Stimulated activated CD4-positive, alpha-beta T cell treated with anti-CD3 and anti-CD28 coated beads, Interleukin-1b, Interleukin-23, amount 100 ng/mL, for 24 hours (primary cell): ENCODE results near the gene SEMA3A.

Experiments used
- DNase-seq, 4 experiments: peaks; one replicate each; pipeline ENCODE4 v3.0.0-alpha.2; 2020; ENCODE audit warnings: low read depth in 4 of 4, low spot score in 1 of 4

Gene SEMA3A

GRCh38 chr7:83937930-83938329, 256.7 kb downstream of the SEMA3A start:
- no peak for DNase-seq

DNA sequence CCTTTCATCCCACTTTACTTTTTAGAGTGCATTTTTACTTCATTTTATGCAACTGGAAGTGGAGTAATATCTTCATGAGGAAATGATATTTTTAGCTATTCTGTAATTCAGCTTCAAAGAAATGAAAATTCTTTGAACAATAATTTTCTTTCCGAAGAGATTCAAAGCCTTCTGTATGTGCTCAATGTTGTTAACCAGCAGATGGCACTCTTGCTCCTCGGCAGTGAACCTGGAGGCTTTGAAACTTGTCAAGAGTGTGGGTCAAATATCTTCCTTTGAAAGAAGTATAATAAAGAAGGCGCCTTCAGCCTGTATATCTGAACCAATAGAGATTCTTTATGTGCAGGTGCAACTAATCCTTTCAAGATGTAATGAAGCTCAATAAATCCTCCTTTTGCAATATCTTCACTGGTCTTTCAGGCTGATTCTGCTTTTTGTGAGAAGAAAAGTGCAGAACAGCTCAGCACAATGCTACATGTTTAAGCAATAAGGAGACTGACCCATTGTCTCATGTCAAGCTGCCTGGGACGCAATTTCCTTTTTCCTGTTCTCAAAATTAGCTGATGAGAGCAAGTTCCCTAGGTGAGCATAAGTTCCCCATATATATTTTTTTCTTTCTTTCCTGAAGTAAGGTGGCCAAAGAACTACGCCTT, 258.4 kb downstream of the SEMA3A start:
- peak in 3 of 4 experiments; percentile 11 to 23 (median 21) for DNase-seq

- DNase-seq, result no peak
Measured at GRCh38 chr7:83934118-83934734, 260.4 kb downstream of the SEMA3A start.

DNA sequence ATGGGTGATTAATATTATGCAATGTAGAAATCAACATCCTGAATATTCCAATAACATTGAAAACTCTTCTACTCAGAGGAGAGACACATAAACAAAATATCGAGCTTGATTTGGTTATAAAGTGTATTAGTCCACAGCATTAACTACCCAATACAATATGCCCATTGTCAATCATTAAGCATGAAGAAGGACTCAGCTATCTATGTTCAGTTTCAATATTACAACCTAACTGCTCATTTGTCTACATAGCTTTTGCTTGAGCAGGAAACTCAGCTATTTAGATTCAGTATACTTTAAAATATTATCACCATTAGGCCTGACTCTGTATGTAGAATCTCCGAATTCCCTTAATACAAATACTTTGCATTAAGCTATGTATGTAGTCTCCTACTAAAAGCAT, 262.6 kb downstream of the SEMA3A start:
- DNase-seq, result no peak

DNA sequence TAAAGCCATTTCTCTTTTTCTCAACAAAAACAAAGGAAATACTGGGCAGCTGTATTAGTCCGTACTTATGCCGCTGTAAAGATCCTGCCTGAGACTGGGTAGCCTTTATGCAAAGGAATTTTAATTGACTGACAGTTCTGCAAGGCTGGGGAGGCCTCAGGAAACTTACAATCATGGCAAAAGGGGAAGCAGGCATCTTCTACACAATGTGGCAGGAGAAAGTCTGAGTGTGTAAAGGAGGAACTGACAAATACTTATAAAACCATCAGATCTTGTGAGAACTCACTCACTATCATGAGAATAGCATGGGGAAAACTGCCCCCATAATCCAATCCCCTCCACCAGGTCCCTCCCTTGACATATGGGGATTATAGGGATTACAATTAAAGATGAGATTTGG, 264.3 kb downstream of the SEMA3A start:
- no peak for DNase-seq

GRCh38 chr7:83925860-83926259, 268.7 kb downstream of the SEMA3A start:
- DNase-seq, result no peak

GRCh38 chr7:83921941-83922607, 272.5 kb downstream of the SEMA3A start:
- no peak for DNase-seq

DNA sequence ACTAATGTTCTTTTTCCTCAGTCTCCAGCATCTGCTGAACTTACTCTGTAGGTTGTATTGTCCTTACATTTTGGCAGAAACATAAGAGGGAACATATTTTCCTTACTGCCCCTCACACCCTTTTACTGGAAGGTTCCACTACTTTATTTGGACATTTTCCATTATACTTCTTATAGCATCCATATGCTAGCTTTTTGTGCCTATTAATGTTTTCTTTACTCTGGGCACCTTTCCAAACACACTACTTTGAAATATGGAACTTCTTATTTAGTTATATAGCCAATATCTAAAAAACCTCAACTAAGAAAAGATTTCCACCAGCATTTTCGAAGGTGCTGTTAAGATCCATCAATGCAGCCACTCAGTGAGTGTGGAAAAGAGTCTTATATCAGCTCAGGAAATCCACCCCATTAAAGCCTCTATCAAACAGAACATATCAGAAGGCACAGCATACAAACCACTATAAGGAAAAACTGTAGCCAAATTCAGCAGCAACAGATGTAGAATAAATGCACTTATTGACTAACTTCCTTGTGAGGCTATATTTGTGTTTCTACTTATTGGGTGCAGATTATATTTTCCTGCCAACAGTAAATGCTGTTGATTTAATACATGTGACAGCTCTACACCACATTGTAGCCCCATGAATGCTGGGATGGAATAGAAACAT, 273.2 kb downstream of the SEMA3A start:
- no peak for DNase-seq

DNA sequence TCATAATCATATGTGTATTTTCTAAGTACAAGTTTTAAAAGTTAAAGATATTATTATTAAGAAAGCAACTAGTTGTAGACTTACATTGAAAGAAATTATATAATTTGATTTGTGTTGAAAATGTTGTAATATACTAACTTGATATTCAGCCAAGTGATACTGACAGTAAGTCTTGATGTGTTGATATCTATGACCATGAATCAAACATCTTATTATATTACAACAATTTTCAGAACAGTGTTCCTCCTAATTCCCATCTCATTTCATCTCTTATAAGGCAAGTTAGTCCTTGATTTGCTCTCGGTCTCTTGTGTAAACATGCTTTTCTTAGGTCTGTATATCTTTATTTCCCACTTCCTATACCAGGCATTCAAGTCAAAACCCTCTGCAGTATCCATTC, 276.4 kb downstream of the SEMA3A start:
- DNase-seq, result no peak

DNA sequence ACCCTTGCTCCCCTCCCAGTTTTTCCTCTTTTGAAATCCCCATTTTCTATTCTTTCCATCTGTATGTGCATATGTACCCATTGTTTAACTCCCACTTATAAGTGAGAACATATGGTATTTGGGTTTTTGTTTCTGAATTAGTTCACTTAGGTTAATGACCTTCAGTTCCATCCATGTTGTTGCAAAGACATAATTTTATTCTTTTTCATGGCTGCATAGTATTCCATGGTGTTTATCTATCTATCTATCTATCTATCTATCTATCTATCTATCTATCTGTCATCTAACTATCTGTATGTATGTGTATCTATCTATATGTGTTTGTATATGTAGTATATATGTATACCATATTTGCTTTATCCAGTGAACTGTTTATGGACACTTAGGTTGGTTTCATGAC, 281.4 kb downstream of the SEMA3A start:
- DNase-seq, result no peak

DNA sequence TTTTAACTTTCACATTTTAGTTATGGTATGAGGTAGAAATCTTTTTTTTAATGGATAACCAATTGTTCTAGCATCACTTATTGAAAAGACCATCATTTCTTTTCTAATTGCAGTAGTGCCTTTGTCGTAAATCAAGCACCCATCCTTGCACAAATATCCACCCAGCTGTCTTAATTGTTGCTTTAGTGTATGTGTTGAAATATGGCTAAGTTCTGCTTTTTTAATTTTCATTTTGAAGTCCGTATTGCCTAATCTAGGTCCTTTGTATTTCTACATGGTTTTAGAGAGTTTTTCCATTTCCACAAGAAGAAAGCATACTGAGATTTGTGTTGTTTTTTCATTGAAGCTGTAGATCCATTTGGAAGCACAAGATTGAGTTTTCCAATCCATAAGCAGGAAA, 286.1 kb downstream of the SEMA3A start:
- no peak for DNase-seq
